Measurements from ENCODE around the gene OR2T34.

DNA sequence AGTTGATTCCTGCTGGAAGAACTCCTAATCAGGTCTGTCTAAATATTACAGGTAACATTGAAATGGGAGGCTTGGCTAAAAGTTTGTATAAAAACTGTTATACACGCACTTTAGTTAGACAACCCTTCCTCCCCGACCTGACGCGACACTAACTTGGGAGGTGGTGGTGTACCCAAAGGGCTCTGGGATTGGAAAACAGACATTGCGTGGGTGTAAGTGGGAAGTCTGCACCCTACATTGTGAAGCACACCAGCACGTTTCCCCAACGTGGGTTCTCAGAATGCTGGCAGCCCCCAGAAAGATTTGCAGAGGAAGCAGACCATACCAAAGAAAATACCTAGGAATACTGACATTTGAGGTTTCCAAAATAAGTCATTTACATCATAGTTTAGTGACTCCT lies 43.6 kb upstream of the OR2T34 start:
- TF ChIP-seq, protein P1, sequence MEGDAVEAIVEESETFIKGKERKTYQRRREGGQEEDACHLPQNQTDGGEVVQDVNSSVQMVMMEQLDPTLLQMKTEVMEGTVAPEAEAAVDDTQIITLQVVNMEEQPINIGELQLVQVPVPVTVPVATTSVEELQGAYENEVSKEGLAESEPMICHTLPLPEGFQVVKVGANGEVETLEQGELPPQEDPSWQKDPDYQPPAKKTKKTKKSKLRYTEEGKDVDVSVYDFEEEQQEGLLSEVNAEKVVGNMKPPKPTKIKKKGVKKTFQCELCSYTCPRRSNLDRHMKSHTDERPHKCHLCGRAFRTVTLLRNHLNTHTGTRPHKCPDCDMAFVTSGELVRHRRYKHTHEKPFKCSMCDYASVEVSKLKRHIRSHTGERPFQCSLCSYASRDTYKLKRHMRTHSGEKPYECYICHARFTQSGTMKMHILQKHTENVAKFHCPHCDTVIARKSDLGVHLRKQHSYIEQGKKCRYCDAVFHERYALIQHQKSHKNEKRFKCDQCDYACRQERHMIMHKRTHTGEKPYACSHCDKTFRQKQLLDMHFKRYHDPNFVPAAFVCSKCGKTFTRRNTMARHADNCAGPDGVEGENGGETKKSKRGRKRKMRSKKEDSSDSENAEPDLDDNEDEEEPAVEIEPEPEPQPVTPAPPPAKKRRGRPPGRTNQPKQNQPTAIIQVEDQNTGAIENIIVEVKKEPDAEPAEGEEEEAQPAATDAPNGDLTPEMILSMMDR (IDR thresholded peaks at IDR 0.05; ENCODE audit: poor library complexity, severe bottlenecking), result no peak
- TF ChIP-seq EZH2 (IDR thresholded peaks at IDR 0.05; ENCODE audit: borderline replicate concordance, insufficient read depth, low read length, poor library complexity, severe bottlenecking) (no peak), POLR2AphosphoS5 (IDR thresholded peaks at IDR 0.05) (no peak), EP300 (conservative IDR thresholded peaks at IDR 0.05; ENCODE audit: poor library complexity, severe bottlenecking) (no peak), MXI1 (conservative IDR thresholded peaks at IDR 0.05; ENCODE audit: poor library complexity, severe bottlenecking) (no peak), TAF1 (IDR thresholded peaks at IDR 0.05; ENCODE audit: low read depth) (no peak), SMC3 (conservative IDR thresholded peaks at IDR 0.05; ENCODE audit: poor library complexity) (no peak), RAD21 (conservative IDR thresholded peaks at IDR 0.05) (no peak)
- TF ChIP-seq, protein P2, sequence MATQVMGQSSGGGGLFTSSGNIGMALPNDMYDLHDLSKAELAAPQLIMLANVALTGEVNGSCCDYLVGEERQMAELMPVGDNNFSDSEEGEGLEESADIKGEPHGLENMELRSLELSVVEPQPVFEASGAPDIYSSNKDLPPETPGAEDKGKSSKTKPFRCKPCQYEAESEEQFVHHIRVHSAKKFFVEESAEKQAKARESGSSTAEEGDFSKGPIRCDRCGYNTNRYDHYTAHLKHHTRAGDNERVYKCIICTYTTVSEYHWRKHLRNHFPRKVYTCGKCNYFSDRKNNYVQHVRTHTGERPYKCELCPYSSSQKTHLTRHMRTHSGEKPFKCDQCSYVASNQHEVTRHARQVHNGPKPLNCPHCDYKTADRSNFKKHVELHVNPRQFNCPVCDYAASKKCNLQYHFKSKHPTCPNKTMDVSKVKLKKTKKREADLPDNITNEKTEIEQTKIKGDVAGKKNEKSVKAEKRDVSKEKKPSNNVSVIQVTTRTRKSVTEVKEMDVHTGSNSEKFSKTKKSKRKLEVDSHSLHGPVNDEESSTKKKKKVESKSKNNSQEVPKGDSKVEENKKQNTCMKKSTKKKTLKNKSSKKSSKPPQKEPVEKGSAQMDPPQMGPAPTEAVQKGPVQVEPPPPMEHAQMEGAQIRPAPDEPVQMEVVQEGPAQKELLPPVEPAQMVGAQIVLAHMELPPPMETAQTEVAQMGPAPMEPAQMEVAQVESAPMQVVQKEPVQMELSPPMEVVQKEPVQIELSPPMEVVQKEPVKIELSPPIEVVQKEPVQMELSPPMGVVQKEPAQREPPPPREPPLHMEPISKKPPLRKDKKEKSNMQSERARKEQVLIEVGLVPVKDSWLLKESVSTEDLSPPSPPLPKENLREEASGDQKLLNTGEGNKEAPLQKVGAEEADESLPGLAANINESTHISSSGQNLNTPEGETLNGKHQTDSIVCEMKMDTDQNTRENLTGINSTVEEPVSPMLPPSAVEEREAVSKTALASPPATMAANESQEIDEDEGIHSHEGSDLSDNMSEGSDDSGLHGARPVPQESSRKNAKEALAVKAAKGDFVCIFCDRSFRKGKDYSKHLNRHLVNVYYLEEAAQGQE (IDR thresholded peaks at IDR 0.05; ENCODE audit: borderline replicate concordance), result no peak

Measured in neural cell (in vitro differentiated cells).